ENCODE measurements around the gene CDK8. TPM values are rescaled to one million over a fixed set of nuclear protein-coding genes. Genes with fewer than 3 reads are reported as not detected.

CDK8 gene
- total RNA-seq, 1 experiment from 2014 or later = 35.1 TPM

GRCh38 chr13:26253262-26253786, 605 bp upstream of the CDK8 start:
- no peak for TF ChIP-seq CTCF (IDR thresholded peaks at IDR 0.05; ENCODE audit: insufficient read depth in 1 of 2, low read depth in 1 of 2, low read length in 1 of 2, severe bottlenecking in 1 of 2, unreplicated experiment in 1 of 2)
- Histone ChIP-seq H3K36me3 (ENCODE audit: control insufficient read depth, insufficient read depth, low read length) (no peaks in the 10 kb centered on the region), H3K4me1 (peaks cover under 1% of the 10 kb centered on the region; the same call in 1 of the 2 replicates), H3K9me3 (no peaks in the 10 kb centered on the region), H3K4me3 (ENCODE audit: low read depth, low read length) (peak overlapping the region; percentile 96), H3K27me3 (replicated peaks; ENCODE audit: control insufficient read depth, insufficient read depth, low read length) (no peaks in the 10 kb centered on the region)
- DNase-seq = no peak
- peaks cover 17% of the 10 kb centered on the region for H3K4me1 Mint-ChIP-seq (ENCODE audit: low read depth, unreplicated experiment)
- H3K27me3 Mint-ChIP-seq (ENCODE audit: insufficient read depth, unreplicated experiment) = no peaks in the 10 kb centered on the region
- BruUV-seq (replicated peaks) = no TSS peak
- H3K9me3 Mint-ChIP-seq (ENCODE audit: unreplicated experiment) = no peaks in the 10 kb centered on the region
- ChIA-PET POLR2A (no interaction called here), CTCF (interaction anchor here (0.6 to 0.7 kb wide), 2 partner anchors 27 to 53 kb away, joined by 3 to 6 read pairs; no protein-coding TSS in a partner anchor)
- H3K36me3 Mint-ChIP-seq (ENCODE audit: insufficient read depth, unreplicated experiment) = peaks cover 7% of the 10 kb centered on the region
- peak overlapping the region; percentile 89 for H3K4me3 Mint-ChIP-seq (ENCODE audit: unreplicated experiment)
- H3K27ac Mint-ChIP-seq (ENCODE audit: unreplicated experiment) = peak overlapping the region; percentile 91
- intact Hi-C loops (cut with micrococcal nuclease; ENCODE audit: unreplicated experiment) = loop anchor here (1.0 to 10.0 kb wide), 3 partner anchors 32 to 171 kb away; no protein-coding TSS in a partner anchor

GRCh38 chr13:26254583-26255111, 718 bp downstream of the CDK8 start:
- Histone ChIP-seq H3K4me3 (ENCODE audit: low read depth, low read length) (peak overlapping the region; percentile 96), H3K36me3 (ENCODE audit: control insufficient read depth, insufficient read depth, low read length) (no peaks in the 10 kb centered on the region), H3K9me3 (no peaks in the 10 kb centered on the region), H3K4me1 (no peaks in the 10 kb centered on the region), H3K27me3 (replicated peaks; ENCODE audit: control insufficient read depth, insufficient read depth, low read length) (no peaks in the 10 kb centered on the region)
- TF ChIP-seq CTCF (IDR thresholded peaks at IDR 0.05; ENCODE audit: insufficient read depth in 1 of 2, low read depth in 1 of 2, low read length in 1 of 2, severe bottlenecking in 1 of 2, unreplicated experiment in 1 of 2) = no peak
- Mint-ChIP-seq H3K4me1 (ENCODE audit: low read depth, unreplicated experiment) (peaks cover 17% of the 10 kb centered on the region), H3K36me3 (ENCODE audit: insufficient read depth, unreplicated experiment) (peaks cover 7% of the 10 kb centered on the region), H3K9me3 (ENCODE audit: unreplicated experiment) (no peaks in the 10 kb centered on the region), H3K27ac (ENCODE audit: unreplicated experiment) (peak overlapping the region; percentile 62), H3K27me3 (ENCODE audit: insufficient read depth, unreplicated experiment) (no peaks in the 10 kb centered on the region), H3K4me3 (ENCODE audit: unreplicated experiment) (peak overlapping the region; percentile 89)
- intact Hi-C loops (cut with micrococcal nuclease; ENCODE audit: unreplicated experiment) = loop anchor here (1.0 to 10.0 kb wide), 3 partner anchors 68 to 170 kb away; no protein-coding TSS in a partner anchor
- CTCF ChIA-PET = interaction anchor here (0.6 kb wide), 1 partner anchor 22 kb away, joined by 8 read pairs; no protein-coding TSS in a partner anchor
- POLR2A ChIA-PET = interaction anchor here (0.6 kb wide), 2 partner anchors 19 to 1521 kb away, joined by 4 to 7 read pairs; no protein-coding TSS in a partner anchor
- peak; percentile 69 to 70 for DNase-seq
- no TSS peak for BruUV-seq (replicated peaks)

GRCh38 chr13:26255115-26255514, 1.2 kb downstream of the CDK8 start:
- CTCF ChIA-PET = no interaction called here
- no peaks in the 10 kb centered on the region for H3K27me3 Mint-ChIP-seq (ENCODE audit: insufficient read depth, unreplicated experiment)

More at GRCh38 chr13:26255115-26255514, 1.2 kb downstream of the CDK8 start:
- POLR2A ChIA-PET = interaction anchor here (0.6 kb wide), 2 partner anchors 18 to 1520 kb away, joined by 4 to 7 read pairs; no protein-coding TSS in a partner anchor
- peaks cover 7% of the 10 kb centered on the region for H3K36me3 Mint-ChIP-seq (ENCODE audit: insufficient read depth, unreplicated experiment)
- Histone ChIP-seq H3K4me1 (no peaks in the 10 kb centered on the region), H3K36me3 (ENCODE audit: control insufficient read depth, insufficient read depth, low read length) (no peaks in the 10 kb centered on the region), H3K4me3 (ENCODE audit: low read depth, low read length) (peak overlapping the region; percentile 96), H3K9me3 (no peaks in the 10 kb centered on the region), H3K27me3 (replicated peaks; ENCODE audit: control insufficient read depth, insufficient read depth, low read length) (no peaks in the 10 kb centered on the region)
- no peak for TF ChIP-seq CTCF (IDR thresholded peaks at IDR 0.05; ENCODE audit: insufficient read depth in 1 of 2, low read depth in 1 of 2, low read length in 1 of 2, severe bottlenecking in 1 of 2, unreplicated experiment in 1 of 2)
- no peaks in the 10 kb centered on the region for H3K9me3 Mint-ChIP-seq (ENCODE audit: unreplicated experiment)
- DNase-seq = no peak
- peak overlapping the region; percentile 89 for H3K4me3 Mint-ChIP-seq (ENCODE audit: unreplicated experiment)
- intact Hi-C loops (cut with micrococcal nuclease; ENCODE audit: unreplicated experiment) = loop anchor here (10.0 kb wide), 2 partner anchors 110 to 170 kb away; no protein-coding TSS in a partner anchor
- peaks cover 18% of the 10 kb centered on the region for H3K4me1 Mint-ChIP-seq (ENCODE audit: low read depth, unreplicated experiment)
- no TSS peak for BruUV-seq (replicated peaks)
- H3K27ac Mint-ChIP-seq (ENCODE audit: unreplicated experiment) = peak overlapping the region; percentile 62
